GM13977 (cell line): ENCODE results near the gene CORO7.

ENCODE experiments used
- DNase-seq: peaks from one replicate; pipeline ENCODE4 v3.0.0; 2012; ENCODE audit warnings: low spot score
- in situ Hi-C: fragments of 300-500 bp; cut with MboI; formaldehyde crosslinking; loops from one replicate; pipeline ENCODE4 v1.12.0; 2022; ENCODE audit warnings: low sequenced_read_pairs, low pct_unique_long_range_greater_than_20kb, mixed read lengths, inconsistent platforms; ENCODE audit not compliant: unreplicated experiment
- TF ChIP-seq, protein P1 (sequence below): IDR thresholded peaks from 2 replicates; pipeline ENCODE4 v1.5.1; 2012; ENCODE audit warnings: mild to moderate bottlenecking, control low read depth; ENCODE audit not compliant: insufficient read depth; ENCODE audit errors: extremely low read depth, missing control alignments

CORO7 gene

GRCh38 chr16:4378999-4379690 lies 37.3 kb downstream of the CORO7 start:
- DNase-seq, result no peak
- in situ Hi-C loops, result no loop called here
- TF ChIP-seq, protein P1, sequence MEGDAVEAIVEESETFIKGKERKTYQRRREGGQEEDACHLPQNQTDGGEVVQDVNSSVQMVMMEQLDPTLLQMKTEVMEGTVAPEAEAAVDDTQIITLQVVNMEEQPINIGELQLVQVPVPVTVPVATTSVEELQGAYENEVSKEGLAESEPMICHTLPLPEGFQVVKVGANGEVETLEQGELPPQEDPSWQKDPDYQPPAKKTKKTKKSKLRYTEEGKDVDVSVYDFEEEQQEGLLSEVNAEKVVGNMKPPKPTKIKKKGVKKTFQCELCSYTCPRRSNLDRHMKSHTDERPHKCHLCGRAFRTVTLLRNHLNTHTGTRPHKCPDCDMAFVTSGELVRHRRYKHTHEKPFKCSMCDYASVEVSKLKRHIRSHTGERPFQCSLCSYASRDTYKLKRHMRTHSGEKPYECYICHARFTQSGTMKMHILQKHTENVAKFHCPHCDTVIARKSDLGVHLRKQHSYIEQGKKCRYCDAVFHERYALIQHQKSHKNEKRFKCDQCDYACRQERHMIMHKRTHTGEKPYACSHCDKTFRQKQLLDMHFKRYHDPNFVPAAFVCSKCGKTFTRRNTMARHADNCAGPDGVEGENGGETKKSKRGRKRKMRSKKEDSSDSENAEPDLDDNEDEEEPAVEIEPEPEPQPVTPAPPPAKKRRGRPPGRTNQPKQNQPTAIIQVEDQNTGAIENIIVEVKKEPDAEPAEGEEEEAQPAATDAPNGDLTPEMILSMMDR, result no peak

- DNase-seq, result no peak
- TF ChIP-seq, protein P1, result no peak
- in situ Hi-C loops, result no loop called here
These were observed 38.2 kb downstream of the CORO7 start for GRCh38 chr16:4378161-4378666.

GRCh38 chr16:4377573-4378154 lies 38.7 kb downstream of the CORO7 start:
- DNase-seq, result no peak
- in situ Hi-C loops, result no loop called here
- TF ChIP-seq, protein P1, result no peak

GRCh38 chr16:4376893-4377572 lies 39.4 kb downstream of the CORO7 start:
- no peak for DNase-seq
- TF ChIP-seq, protein P1, result no peak
- in situ Hi-C loops, result no loop called here

- in situ Hi-C loops, result no loop called here
- TF ChIP-seq, protein P1, result no peak
- no peak for DNase-seq
These were observed 40.1 kb downstream of the CORO7 start for GRCh38 chr16:4376126-4376892.

DNA sequence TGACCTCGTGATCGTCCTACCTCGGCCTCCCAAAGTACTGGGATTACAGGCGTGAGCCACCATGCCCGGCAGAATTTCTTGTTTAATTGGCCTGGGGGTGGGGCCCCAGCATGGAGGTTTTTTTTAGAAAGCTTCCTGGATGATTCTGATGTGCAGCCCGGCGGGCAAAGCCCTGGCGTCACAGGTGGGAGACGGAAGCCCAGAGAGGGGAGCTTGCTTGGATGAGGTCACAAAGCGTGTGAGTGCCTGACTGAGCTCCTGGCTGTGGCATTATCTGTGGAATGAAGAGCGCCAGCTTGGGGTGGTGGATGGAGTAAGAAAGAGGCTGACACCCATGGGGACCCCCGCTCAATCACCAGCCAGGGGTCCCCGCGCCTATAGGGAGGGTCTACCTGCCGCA lies 40.7 kb downstream of the CORO7 start:
- no peak for DNase-seq
- in situ Hi-C loops, result no loop called here
- TF ChIP-seq, protein P1, result no peak
